ENCODE measurements around the gene TPRG1. TPM values are rescaled to one million over a fixed set of nuclear protein-coding genes. Genes with fewer than 3 reads are reported as not detected.

TPRG1 gene
- total and polyA plus RNA-seq, 2 of the 8 experiments (the other 6 are each of a cell fraction or from before 2014, with no cell fraction given) = 0.37 to 0.47 TPM

DNA sequence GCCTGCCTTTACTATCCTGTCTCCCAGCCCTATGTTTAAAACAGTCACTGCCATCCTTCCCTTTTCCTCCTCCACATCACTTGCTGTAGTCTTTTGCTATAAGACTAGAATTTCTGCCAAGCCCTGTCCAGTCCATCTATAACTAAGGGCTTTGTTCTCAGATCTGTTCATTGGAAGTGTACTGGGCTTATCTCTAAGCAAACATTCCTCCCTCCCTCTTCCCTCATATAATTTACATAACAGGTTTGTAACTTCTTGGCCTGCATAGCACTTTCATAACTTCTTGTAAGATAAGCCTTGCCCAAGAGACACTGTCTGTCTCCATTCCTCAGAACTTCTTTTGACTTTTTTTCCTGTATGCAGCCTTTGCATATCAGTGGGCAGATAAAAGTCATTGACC is 16.7 kb downstream of the TPRG1 start:
- POLR2A ChIA-PET (ENCODE audit: partially characterized antibody) = no interaction called here
- Histone ChIP-seq H2BK5ac (ENCODE audit: low read depth, low read length) (no peak overlapping the region), H3K14ac (ENCODE audit: insufficient read length) (no peak overlapping the region), H2AK5ac (ENCODE audit: low read depth, low read length) (no peak overlapping the region), H3K4me2 (ENCODE audit: insufficient read depth in 1 of 2, low read depth in 2 of 2, low read length in 2 of 2) (no peak overlapping the region), H3K27ac (ENCODE audit: low read depth, low read length) (no peak overlapping the region), H3K79me1 (ENCODE audit: low read depth, low read length) (no peaks in the 10 kb centered on the region), H3K18ac (ENCODE audit: extremely low read depth, low read length) (no peak overlapping the region), H3K4me3 (ENCODE audit: extremely low read depth in 1 of 4, insufficient read depth in 2 of 4, low read depth in 3 of 4, low read length in 4 of 4) (no peak overlapping the region), H3K4ac (replicated peaks; ENCODE audit: insufficient read length, low read depth, low read length) (no peak overlapping the region), H3K9me3 (ENCODE audit: insufficient read depth in 2 of 2, low read depth in 1 of 2, low read length in 1 of 2) (peaks cover 0 to 4% of the 10 kb centered on the region in 2 experiments; a peak in 1 of 4 replicates), H4K91ac (replicated peaks; ENCODE audit: insufficient read length, low read length) (no peak overlapping the region), H2BK12ac (ENCODE audit: low read depth, low read length) (no peak overlapping the region), H4K20me1 (replicated peaks in 1 of 2; ENCODE audit: control insufficient read depth in 1 of 2, insufficient read depth in 2 of 2, low read length in 2 of 2) (no peaks in the 10 kb centered on the region), H3K79me2 (ENCODE audit: control insufficient read depth in 1 of 2, insufficient read depth in 2 of 2, low read length in 2 of 2) (no peaks in the 10 kb centered on the region), H3K4me1 (replicated peaks in 1 of 4; ENCODE audit: control insufficient read depth in 3 of 4, insufficient read depth in 4 of 4, low read length in 3 of 4) (no peaks in the 10 kb centered on the region), H3K36me3 (ENCODE audit: control insufficient read depth in 2 of 4, insufficient read depth in 4 of 4, low read length in 3 of 4) (no peaks in the 10 kb centered on the region), H4K8ac (ENCODE audit: extremely low read depth, insufficient read depth, low read length) (no peak overlapping the region), H3K27me3 (replicated peaks in 1 of 4; ENCODE audit: control insufficient read depth in 3 of 4, extremely low read depth in 1 of 4, insufficient read depth in 3 of 4, low read length in 3 of 4) (no peaks in the 10 kb centered on the region), H3K9ac (replicated peaks in 1 of 4; ENCODE audit: extremely low read depth in 1 of 4, low read depth in 3 of 4, low read length in 3 of 4) (no peak overlapping the region), H3K56ac (replicated peaks; ENCODE audit: insufficient read length, low read depth, low read length) (no peak overlapping the region), H2BK20ac (ENCODE audit: low read length) (no peak overlapping the region), H3K23ac (ENCODE audit: insufficient read length) (no peak overlapping the region), H2AFZ (ENCODE audit: low read length) (no peak overlapping the region), H2BK120ac (replicated peaks; ENCODE audit: low read depth, low read length) (no peak overlapping the region), H3K23me2 (ENCODE audit: low read depth, low read length) (no peaks in the 10 kb centered on the region), H2BK15ac (ENCODE audit: low read length) (no peak overlapping the region), H4K5ac (ENCODE audit: insufficient read length, low read depth, low read length) (no peak overlapping the region)
- TF ChIP-seq POLR2AphosphoS5 (IDR thresholded peaks at IDR 0.05; ENCODE audit: low read depth, low read length) = no peak
- TF ChIP-seq GTF2F1 (IDR thresholded peaks at IDR 0.05; ENCODE audit: borderline replicate concordance, low read depth, low read length) = no peak
- no peak for TF ChIP-seq SAP30 (IDR thresholded peaks at IDR 0.05; ENCODE audit: insufficient read depth, insufficient replicate concordance, low read length)
- TF ChIP-seq SIX5 (IDR thresholded peaks at IDR 0.05; ENCODE audit: low read depth, low read length) = no peak
- no peak for TF ChIP-seq RAD21 (IDR thresholded peaks at IDR 0.05 in 1 of 2, conservative IDR thresholded peaks at IDR 0.05 in 1 of 2; ENCODE audit: low read depth in 2 of 2, low read length in 2 of 2)
- no peak for TF ChIP-seq SIRT6 (IDR thresholded peaks at IDR 0.05; ENCODE audit: low read length)
- TF ChIP-seq CBX8 (IDR thresholded peaks at IDR 0.05; ENCODE audit: borderline replicate concordance, low read depth, low read length) = no peak
- no peak for TF ChIP-seq MAX (IDR thresholded peaks at IDR 0.05)
- no peak for TF ChIP-seq CHD2 (IDR thresholded peaks at IDR 0.05; ENCODE audit: low read length)
- TF ChIP-seq ASH2L (IDR thresholded peaks at IDR 0.05; ENCODE audit: low read length) = no peak
- TF ChIP-seq SP2 (IDR thresholded peaks at IDR 0.05; ENCODE audit: low read length) = no peak
- no peak for TF ChIP-seq POLR2A (IDR thresholded peaks at IDR 0.05; ENCODE audit: control extremely low read depth in 1 of 2, low read depth in 2 of 2, low read length in 2 of 2)
- TF ChIP-seq BRCA1 (IDR thresholded peaks at IDR 0.05; ENCODE audit: low read depth, low read length) = no peak
- TF ChIP-seq CEBPB (IDR thresholded peaks at IDR 0.05; ENCODE audit: low read depth, low read length) = no peak
- no peak for TF ChIP-seq E2F6 (IDR thresholded peaks at IDR 0.05)
- no peak for TF ChIP-seq EP300 (IDR thresholded peaks at IDR 0.05; ENCODE audit: borderline replicate concordance in 1 of 2, low read depth in 2 of 2, low read length in 2 of 2)
- DNase-seq (ENCODE audit: low read depth in 1 of 2, low spot score in 2 of 2) = no peak
- FAIRE-seq = no peak
- CTCF ChIA-PET (ENCODE audit: partially characterized antibody) = interaction anchor here (1.6 kb wide), 1 partner anchor 19 kb away, joined by 9 read pairs; no protein-coding TSS in a partner anchor

Measured in H1 (cell line).